NOMO-1 treated with DMSO at 0.1 percent for 48 hours (cell line): ENCODE data around the gene PLXNA4.
"Not testable (repeated sequence)": the region's sequence is repeated elsewhere in the genome, so short reads cannot be mapped to it uniquely, and the experiment has no call there.

Experiments used
- DNase-seq: peaks from one replicate; lab custom pipeline; 2025; ENCODE audit not compliant: unreplicated experiment; lab: John Stamatoyannopoulos, UW

The PLXNA4 gene

DNA sequence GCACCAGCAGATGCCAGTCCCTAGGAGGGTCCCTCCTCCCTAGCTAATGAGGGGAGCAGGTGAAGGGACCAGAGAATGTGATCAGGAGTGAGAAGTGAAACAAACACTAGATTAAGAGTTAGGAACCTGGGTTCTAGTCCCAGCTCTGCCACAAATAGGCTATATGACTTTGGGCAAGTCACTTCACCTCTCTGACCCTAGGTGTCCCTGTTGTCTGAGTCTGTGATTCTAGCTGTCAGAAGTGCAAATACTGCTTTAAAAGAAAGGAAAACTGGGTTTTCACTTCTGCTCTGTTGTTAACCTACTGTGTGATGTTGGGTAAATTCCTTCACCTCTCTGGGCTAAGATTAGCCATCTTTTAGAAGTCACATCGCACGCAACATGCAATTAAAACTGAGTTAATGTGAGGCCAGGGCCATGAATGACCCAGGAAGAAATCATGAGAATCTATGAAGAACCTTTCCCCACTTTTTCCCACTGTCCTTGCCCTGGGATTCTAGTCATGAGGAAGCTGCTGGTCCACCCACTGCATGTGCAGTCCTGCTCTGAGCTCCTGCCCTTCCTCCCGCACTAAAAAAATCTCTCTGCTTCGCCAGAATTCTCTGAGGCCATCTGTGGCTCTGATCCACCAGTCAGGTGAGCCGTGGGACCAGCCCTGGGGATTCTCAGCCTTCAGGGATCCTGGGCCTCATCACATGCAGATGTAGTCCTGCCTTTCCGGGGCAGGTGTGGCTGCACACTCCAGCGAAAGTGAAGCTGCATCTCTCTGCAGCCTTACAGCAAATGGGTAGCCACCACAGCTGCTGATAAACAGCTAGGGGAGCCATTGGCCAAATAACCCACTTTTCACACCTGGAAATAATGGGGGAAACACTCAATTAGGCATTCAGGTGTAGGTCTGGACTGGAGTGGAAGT, 181.7 kb downstream of the PLXNA4 start:
- DNase-seq: no peak

DNA sequence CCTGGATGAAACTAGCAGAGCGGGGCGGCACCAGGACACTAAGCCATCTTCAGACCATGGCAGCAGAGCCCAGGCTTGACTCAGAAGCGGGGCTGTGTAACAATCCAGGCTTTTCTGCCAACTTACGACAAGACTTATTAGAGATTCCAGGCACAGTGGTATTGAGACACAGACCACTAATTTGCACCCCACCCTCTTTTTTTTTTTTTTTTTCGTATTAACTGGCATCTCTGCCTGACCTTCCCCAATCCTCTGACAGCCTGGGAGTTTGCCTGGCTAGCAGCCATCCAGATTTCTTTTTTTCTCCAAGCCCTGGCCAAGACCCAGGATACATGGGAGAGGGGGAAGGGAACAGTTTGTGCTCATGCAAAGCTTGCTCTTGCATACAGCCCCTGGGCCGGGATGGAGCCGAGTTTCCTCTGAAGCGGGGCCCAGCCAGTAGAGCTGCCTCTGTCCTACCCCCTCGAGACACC, 182.4 kb downstream of the PLXNA4 start:
- DNase-seq: no peak

GRCh38 chr7:132392713-132393112, 183.6 kb downstream of the PLXNA4 start:
- no peak for DNase-seq

DNA sequence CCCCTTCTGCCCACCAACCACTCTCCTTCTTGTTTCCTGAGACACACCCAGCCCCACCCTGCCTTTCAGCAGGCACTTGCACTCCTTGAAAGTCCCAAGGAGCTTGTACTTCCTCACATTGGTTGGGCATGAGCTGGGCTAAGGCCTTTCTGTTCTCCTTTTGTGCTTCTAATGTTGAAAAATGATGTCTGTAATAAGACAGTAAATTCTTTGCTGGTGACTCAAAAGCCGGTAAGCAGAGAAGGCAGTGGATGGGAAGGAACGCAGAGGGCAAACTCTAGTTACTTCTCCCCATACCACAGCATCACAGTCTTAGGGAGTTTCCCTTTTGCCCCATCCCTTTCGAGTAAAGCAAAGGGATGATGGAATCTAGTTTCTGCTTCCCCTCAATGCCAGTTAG, 185.6 kb downstream of the PLXNA4 start:
- peak; percentile 40 for DNase-seq

DNA sequence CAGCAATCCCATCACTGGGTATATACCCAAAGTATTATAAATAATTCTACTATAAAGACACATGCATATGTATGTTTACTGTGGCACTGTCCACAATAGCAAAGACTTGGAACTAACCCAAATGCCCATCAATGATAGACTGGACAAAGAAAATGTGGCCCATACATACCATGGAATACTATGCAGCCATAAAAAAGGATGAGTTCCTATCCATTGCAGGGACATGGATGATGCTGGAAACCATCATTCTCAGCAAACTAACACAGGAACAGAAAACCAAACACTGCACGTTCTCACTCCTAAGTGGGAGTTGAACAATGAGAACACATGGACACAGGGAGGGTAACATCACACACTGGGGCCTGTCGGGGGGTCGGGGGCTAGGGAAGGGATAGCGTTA, 186.2 kb downstream of the PLXNA4 start:
- DNase-seq: not testable (repeated sequence)

DNA sequence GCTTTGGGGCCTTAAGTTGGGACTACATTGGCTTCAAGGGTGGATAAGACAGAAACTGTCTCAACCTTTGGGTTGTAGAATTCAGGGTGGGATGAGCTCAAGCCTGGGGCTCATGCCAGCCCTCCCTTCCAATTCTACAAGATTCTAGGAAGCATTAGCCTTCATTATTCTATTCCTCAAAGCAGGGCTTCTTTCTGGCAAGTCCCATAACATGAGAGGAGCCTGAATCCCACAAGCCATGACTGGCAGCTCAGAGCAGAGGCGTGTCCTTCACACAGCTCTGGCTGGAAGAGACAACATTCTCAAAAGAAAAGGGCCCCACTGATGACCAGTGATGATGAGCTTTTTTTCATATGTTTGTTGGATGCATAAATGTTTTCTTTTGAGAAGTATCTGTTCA, 187.6 kb downstream of the PLXNA4 start:
- no peak for DNase-seq

DNA sequence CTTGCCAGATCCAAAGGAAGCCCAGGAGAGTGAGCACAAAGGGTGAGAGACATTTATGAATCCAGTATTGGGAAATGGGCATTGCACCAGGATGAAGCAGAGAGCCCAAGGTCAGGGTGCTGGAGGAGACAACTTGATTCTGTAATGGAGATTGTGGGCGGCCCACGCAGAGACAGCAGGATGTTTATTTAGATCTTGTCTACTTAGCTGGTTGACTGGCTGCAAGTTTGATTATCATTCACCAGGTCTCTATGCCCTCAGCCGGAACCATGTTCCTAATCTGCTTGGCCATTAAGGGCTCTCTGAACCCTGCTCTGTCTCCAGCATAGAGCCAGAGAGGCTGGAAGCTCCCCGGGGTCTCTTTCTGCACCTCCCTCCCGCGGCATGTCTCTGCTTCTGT, 188.7 kb downstream of the PLXNA4 start:
- no peak for DNase-seq

- DNase-seq: no peak
These were observed 190.0 kb downstream of the PLXNA4 start for GRCh38 chr7:132386201-132386681.

DNA sequence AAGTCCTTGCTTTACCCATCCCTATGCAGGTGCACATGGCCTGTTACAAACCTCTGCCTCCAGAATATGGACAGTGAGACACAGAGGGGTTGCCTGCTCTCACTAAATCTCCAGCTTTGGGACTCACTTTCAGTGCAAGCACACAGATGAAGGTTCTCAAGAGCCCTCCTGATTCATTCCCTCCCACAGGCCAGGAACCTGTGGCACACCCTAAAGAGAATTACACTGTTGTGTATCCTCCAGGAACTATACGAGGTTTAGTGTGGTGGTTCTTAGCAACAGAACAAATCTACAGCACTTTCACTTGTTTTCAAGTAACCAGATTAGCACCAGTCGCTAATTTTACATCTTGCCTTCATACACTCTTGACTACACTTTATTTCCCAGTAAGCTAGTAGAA, 192.3 kb downstream of the PLXNA4 start:
- DNase-seq: no peak

- no peak for DNase-seq
These were observed 194.4 kb downstream of the PLXNA4 start for GRCh38 chr7:132381742-132382472.

GRCh38 chr7:132380059-132380458, 196.2 kb downstream of the PLXNA4 start:
- DNase-seq: no peak

DNA sequence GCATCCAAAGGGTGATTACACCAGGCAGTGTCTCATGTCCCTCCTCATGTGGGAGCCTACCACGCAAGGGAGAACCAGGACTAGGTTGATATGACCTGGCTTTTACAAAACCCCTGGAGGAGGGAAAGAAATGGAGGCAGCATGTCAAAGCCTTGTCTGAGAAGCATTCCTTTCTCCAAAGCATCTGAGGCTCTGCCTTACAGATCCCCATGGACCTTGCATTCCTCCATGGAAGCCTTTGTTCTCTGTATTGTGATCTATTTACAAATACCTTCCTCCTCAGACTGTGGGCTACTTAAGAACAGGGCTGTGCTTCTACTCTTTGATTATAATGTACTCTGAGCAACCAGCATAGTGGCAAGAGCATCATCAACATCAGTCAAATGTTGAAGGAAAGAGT, 197.0 kb downstream of the PLXNA4 start:
- no peak for DNase-seq

DNA sequence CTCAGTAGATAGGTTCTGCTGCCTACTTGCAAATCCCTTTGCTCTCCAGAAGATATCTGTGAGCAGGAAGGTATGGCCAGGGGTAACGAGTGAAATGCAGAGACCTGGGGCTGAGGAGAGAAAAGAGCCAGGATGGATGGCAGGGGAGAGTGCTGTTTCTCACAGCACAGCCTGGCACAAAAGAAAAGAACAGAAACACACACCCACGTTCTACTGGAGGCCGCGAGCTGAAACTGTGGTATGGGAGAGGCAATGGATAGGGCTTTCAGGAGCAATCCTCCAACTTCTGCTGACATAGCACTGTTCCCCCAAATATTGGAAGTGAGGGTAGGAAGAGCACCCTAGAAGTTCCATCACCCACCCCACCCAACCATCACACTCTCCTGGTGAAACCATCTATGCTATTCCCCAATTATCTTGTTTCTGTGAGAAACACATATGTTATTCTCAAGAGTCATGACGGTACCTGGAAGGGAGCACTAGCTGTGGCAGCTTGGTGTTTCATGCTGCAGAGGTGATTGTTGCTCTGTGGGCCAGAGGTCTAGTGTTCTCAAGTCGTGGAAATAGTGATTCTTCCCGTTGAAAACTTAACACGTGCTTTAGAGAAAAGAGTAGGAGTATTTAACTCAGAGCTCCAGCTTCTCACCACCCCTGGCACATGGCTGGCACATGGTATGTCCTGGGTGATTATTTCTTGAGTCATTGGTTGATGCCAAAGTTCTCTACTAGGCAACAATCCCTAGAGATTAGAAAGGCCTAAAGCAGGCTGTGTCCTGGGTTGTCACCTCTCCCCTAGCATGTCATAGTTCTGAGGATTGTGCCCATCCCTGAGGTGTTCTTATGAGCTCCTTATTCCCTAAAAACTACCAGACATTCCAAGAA, 198.3 kb downstream of the PLXNA4 start:
- no peak for DNase-seq

DNA sequence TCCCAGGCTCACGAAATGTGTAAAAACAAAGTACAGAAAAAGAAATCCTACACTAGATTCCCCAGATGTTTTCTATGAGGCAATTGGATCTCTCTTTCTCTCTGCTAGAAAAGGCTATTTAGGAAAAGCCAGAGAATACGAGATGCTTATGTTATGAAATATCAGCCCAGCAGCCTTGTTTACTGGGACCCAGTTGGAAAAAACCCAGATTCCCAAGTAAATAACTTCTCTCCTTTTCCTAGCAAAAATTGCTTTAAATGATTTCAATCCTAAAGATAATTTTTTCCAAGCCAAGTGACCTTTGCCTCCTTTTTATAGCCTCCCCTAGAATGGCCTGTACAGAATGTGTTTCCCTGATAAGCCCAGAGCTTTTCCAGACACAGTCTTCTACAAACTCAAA, 199.3 kb downstream of the PLXNA4 start:
- DNase-seq: no peak

GRCh38 chr7:132376361-132377013, 199.8 kb downstream of the PLXNA4 start:
- DNase-seq: no peak

GRCh38 chr7:132373879-132374278, 202.4 kb downstream of the PLXNA4 start:
- DNase-seq: no peak

- no peak for DNase-seq
These were observed 203.2 kb downstream of the PLXNA4 start for GRCh38 chr7:132373041-132373440.

DNA sequence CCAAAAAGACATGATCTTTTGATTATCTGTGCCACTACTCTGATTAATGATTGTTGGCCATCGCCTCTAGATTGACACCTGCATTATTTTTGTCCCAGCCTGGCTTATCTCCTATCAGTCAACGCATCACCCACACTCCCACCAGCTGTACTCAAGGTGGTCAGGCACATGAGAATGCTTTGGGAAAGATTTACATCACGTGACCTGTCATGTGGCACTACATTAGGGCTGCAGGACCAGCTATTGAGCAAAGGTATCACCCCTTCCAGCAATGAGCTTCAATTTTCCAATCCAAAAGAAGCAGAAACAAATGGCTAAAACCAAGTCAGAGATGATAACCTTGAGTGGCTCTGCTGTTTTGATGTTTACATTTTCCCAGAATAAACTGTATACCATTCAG, 204.3 kb downstream of the PLXNA4 start:
- DNase-seq: no peak

DNA sequence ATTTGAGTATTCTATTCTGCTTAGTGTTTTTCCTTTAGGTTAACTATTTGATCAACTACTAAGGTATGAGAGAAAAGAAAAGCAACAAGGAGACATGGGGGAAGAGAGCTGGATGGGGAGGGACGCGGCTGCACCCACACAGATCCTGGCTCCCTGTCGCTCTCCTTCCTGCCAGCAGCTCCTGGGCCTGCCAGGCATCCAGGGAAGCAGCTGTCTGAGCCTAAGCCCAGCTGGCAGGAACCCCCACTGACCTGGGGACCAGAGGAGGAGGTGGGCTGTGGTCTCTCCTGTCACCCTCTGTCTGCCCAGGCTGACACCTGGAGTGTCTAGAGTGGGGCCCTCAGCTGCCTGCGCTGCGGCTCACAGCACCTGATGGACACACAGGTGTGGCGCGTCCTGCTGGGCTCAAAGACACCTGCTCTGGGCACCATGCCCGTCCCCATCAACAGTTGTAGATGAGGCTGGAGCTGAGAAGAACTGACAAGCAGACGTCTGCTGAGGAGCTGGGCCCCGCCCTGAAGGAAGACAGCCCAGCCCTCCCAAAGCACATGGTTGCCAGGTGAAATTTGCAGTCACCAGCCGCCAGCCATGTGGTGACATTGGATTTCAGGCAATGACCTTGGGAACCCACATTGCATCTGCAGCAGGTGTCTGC, 207.9 kb downstream of the PLXNA4 start:
- DNase-seq: no peak

GRCh38 chr7:132367795-132368194, 208.5 kb downstream of the PLXNA4 start:
- DNase-seq: no peak
